NK-92 (cell line): ENCODE data around the gene ETF1.
A peak's percentile ranks its signal among the peaks of the same experiment; 100 is the strongest.

Source experiments
- DNase-seq: peaks from one replicate; lab custom pipeline; 2025; ENCODE audit not compliant: unreplicated experiment; lab: John Stamatoyannopoulos, UW

The ETF1 gene

GRCh38 chr5:138464388-138465260, 78.4 kb downstream of the ETF1 start:
- peak; percentile 71 for DNase-seq

- peak; percentile 43 for DNase-seq
Observed at GRCh38 chr5:138464008-138464387, 79.0 kb downstream of the ETF1 start.

DNA sequence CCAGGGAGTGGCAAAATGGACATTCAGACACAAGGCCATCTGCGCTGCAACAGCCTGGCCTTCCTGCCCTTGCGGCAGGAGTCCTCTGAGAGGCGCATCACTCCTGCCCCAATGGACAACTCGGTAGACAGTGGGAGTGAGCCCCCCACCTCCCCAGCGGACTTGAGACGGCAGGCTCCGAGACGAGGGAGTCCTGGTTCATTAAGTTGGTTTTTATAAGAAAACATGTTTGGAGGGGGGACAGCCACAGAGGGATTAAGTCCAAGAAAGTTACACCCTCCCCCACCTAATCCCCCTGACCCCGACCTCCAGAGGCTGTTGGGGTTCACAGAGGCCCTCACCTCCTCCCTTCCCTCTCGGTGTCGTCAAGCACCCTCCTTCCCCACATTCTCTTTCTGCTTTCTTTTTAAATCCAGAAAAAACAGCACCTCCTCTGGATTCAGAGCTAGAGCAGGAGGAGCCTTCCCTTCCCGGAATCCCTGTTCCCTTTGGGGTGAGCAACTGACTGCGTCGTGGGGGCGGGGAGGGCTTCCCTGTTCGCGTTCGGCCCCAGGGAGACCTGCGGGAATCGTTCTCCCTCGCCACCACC, 79.5 kb downstream of the ETF1 start:
- no peak for DNase-seq

DNA sequence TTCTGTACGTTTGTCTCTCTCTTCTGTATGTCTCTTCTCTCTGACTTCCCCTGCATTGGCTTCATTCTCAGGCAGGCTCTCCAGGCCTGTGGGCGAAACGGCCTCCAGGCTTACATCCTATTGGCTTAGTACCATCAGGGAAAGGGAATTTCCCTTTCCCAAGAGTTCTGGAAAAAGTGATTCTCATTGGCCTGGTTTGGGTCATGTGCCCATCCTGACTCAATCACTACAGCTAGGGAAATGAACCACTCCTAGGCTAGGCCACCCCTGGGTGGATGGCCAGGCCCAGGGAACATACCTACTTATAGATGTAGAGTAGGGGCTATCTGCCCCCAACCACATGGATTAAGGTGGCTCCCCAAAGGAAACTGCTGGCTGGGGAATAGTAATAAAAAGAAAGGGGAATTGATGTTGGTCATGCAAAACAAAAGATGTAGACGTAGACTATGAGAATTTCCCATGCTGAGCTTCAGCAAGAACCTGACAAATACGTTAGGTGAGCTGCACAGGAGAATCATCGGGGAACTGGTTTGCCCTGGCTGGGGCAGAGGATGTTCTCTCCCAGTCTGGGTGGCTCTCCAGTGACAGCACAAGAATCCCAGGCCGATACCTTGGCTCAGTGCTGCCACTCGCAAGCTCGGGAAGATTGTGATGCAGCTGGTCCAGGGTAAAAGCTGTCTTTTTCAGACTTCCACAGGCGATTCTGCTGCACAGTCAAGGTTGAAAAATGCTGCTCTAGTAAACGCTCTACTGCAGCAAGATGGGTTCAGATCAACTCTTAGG, 81.5 kb downstream of the ETF1 start:
- no peak for DNase-seq

DNA sequence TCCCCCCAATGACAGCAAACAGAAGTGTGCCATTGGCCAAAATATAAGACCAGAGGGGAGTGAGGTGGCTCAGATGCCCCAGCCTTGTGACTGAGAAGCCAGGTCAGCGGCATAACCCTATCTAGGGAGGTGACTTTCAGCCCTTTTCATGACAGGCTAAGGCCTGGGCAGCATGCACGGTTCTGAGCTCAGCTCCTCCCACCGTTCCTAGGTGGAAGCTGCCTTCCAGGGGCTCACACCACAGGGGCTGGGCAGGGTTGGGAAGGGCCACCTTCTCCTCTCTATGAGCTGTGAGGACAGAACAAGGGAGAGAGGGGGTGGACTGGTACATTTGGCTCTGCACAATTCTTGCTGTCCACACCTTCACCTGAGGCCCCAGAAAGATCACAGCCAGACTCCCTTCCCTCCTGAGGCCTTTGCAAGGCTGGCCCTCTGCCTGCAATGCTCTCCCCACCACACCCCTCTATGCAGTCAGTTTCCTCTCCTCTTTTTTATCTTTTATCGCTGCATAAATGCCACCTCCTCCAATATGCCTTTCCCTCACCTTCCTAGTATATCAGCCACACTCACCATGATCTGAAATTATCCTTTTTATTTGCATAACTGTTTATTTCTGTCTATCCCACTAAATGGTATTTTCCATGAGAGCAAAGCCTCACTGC, 82.9 kb downstream of the ETF1 start:
- no peak for DNase-seq

DNA sequence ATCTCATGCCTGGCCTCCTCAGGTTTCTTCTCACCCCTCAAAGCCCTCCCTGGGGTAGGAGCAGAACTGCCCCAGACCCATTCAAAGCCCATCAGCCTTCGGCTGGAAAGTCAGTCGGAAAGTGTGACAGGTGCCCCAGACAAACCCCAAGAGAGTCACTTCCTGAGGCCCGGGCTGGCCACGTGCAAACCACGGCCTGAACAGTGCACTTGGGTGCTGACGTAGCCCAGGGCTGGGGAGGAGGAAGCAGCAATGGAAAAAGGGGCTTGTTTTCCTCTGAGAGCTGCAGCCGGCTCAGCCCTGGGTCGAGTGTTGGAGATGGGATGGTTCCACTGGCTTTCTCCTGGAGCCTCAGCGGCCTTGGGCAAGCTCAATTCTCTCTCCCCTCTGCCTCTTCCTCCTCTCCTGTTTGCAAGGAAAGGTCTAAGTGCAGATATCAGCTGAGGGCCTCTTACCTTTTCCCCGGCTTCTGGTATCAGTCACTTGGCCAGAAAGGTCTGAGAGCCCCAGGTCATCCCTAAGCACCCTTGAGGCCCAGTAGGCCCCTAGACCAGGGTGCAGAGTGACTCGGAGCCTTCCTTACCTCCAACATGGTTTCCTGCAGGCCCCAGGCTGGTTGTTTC, 83.6 kb downstream of the ETF1 start:
- no peak for DNase-seq

DNA sequence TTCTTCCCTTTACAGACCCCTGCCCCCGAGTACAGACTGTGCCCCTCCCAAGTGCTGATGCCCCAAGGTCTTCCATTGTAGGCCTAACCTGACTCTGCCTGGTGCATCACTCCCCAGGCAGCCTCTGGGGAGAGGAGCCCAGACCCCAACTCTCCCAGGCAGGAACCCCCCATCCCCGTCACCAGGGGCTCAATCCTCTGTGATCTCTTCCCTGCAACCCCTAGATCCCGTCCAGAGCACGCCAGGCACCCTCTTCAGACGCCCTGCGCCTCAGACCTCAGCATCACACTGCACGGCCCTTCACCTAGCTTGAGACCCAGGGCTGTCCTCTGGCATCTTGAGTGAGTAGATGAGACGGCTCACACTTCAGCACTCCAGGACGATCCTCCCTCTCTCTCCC, 84.2 kb downstream of the ETF1 start:
- no peak for DNase-seq

GRCh38 chr5:138458384-138458783, 84.7 kb downstream of the ETF1 start:
- DNase-seq: no peak

- no peak for DNase-seq
Observed at GRCh38 chr5:138457531-138458275, 85.3 kb downstream of the ETF1 start.
